GM23338 (cell line): Measurements from ENCODE around the gene EFCC1. TPM values are rescaled to one million over a fixed set of nuclear protein-coding genes. Genes with fewer than 3 reads are reported as not detected.

Source experiments
- ATAC-seq: fragments of 200-7000 bp; cut with Tn5 transposase; 3 replicates; pipeline ENCODE4 v1.9.1; 2020
- DNase-seq: peaks from one replicate; pipeline ENCODE4 v3.0.0-alpha.2; 2015; ENCODE audit warnings: low spot score
- H2AFZ ChIP-seq: fragments of 200-600 bp; sonication (generic); 2 replicates; pipeline ENCODE4 v1.8.0; 2016; ENCODE audit warnings: antibody characterized with exemption, mild to moderate bottlenecking, moderate library complexity
- H3F3A ChIP-seq: fragments of 200-600 bp; sonication (generic); replicated peaks from 2 replicates; pipeline ENCODE4 v1.8.0; 2017; ENCODE audit warnings: antibody characterized with exemption, mixed run types, low read depth
- H3K27ac ChIP-seq: fragments of 200-600 bp; sonication (generic); 2 replicates; pipeline ENCODE4 v1.6.1; 2016; ENCODE audit warnings: low read depth
- H3K27me3 ChIP-seq: fragments of 200-600 bp; sonication (generic); 2 replicates; pipeline ENCODE4 v1.8.0; 2016; ENCODE audit warnings: mild to moderate bottlenecking, mixed run types, moderate library complexity; ENCODE audit not compliant: insufficient read depth
- H3K36me3 ChIP-seq: fragments of 200-600 bp; sonication (generic); 2 replicates; pipeline ENCODE4 v1.8.0; 2016; ENCODE audit warnings: mild to moderate bottlenecking; ENCODE audit not compliant: insufficient read depth
- H3K4me1 ChIP-seq: fragments of 200-600 bp; sonication (generic); 2 replicates; pipeline ENCODE4 v1.8.0; 2016; ENCODE audit warnings: mild to moderate bottlenecking, moderate library complexity; ENCODE audit not compliant: insufficient read depth
- H3K4me2 ChIP-seq: fragments of 200-600 bp; sonication (generic); 2 replicates; pipeline ENCODE4 v1.7.1; 2017; ENCODE audit warnings: mixed run types
- H3K4me3 ChIP-seq: fragments of 200-600 bp; sonication (generic); 2 replicates; pipeline ENCODE4 v1.6.1; 2016; ENCODE audit warnings: mixed run types
- H3K79me2 ChIP-seq: fragments of 200-600 bp; sonication (generic); replicated peaks from 2 replicates; pipeline ENCODE4 v1.8.0; 2017; ENCODE audit warnings: mild to moderate bottlenecking; ENCODE audit not compliant: insufficient read depth
- H3K9me2 ChIP-seq: fragments of 200-600 bp; sonication (generic); 2 replicates; pipeline ENCODE4 v1.8.0; 2017; ENCODE audit not compliant: insufficient read depth
- H4K20me1 ChIP-seq: fragments of 200-600 bp; sonication (generic); replicated peaks from 2 replicates; pipeline ENCODE4 v1.8.0; 2017; ENCODE audit warnings: mild to moderate bottlenecking; ENCODE audit not compliant: insufficient read depth
- H3K27ac Mint-ChIP-seq: 2 replicates; pipeline ENCODE4 v1.8.0; 2020; ENCODE audit warnings: inconsistent platforms, mild to moderate bottlenecking, moderate library complexity, mixed read lengths
- H3K27me3 Mint-ChIP-seq: 3 replicates; pipeline ENCODE4 v1.8.0; 2022; ENCODE audit warnings: low read depth, mild to moderate bottlenecking, moderate library complexity, mixed read lengths, inconsistent platforms; ENCODE audit not compliant: insufficient read depth, poor library complexity
- H3K36me3 Mint-ChIP-seq: 3 replicates; pipeline ENCODE4 v1.8.0; 2021; ENCODE audit warnings: low read depth, mild to moderate bottlenecking, inconsistent platforms, moderate library complexity, mixed read lengths
- H3K4me1 Mint-ChIP-seq: 3 replicates; pipeline ENCODE4 v1.8.0; 2020; ENCODE audit warnings: mild to moderate bottlenecking, inconsistent platforms, mixed read lengths
- H3K4me3 Mint-ChIP-seq: 3 replicates; pipeline ENCODE4 v1.8.0; 2021; ENCODE audit warnings: moderate library complexity, mild to moderate bottlenecking, inconsistent platforms, mixed read lengths
- H3K9me3 Mint-ChIP-seq: 3 replicates; pipeline ENCODE4 v1.8.0; 2020; ENCODE audit warnings: moderate library complexity, mild to moderate bottlenecking, inconsistent platforms, mixed read lengths
- CREB1 ChIP-seq: fragments of 250-450 bp; sonication (Bioruptor Pico); IDR thresholded peaks from 2 replicates; pipeline ENCODE4 v1.5.0; 2020; ENCODE audit warnings: low read depth, mild to moderate bottlenecking, moderate library complexity
- ETS1 ChIP-seq: IDR thresholded peaks from 2 replicates; pipeline ENCODE4 v1.6.1; 2016; ENCODE audit warnings: antibody characterized with exemption
- EZH2 ChIP-seq: fragments of 200-600 bp; sonication (generic); IDR thresholded peaks from one replicate; pipeline ENCODE4 v1.8.0; 2017; ENCODE audit warnings: antibody characterized with exemption, mild to moderate bottlenecking, low read depth; ENCODE audit not compliant: unreplicated experiment
- JUNB ChIP-seq: IDR thresholded peaks from one replicate; pipeline ENCODE4 v1.6.1; 2016; ENCODE audit warnings: antibody characterized with exemption; ENCODE audit not compliant: unreplicated experiment
- NANOG ChIP-seq: IDR thresholded peaks from 2 replicates; pipeline ENCODE4 v1.6.1; 2016; ENCODE audit warnings: antibody characterized with exemption, borderline replicate concordance
- POLR2AphosphoS5 ChIP-seq: IDR thresholded peaks from 2 replicates; pipeline ENCODE4 v1.6.1; 2016; ENCODE audit warnings: antibody characterized with exemption, low read depth
- ZNF114 ChIP-seq: fragments of 250-450 bp; sonication (Bioruptor Pico); IDR thresholded peaks from 2 replicates; pipeline ENCODE4 v1.5.0; 2020; ENCODE audit warnings: mild to moderate bottlenecking, moderate library complexity
- ZNF331 ChIP-seq: fragments of 250-450 bp; sonication (Bioruptor Pico); IDR thresholded peaks from 2 replicates; pipeline ENCODE4 v1.5.0; 2020; ENCODE audit warnings: low read depth, mild to moderate bottlenecking, moderate library complexity
- ZNF462 ChIP-seq: fragments of 250-450 bp; sonication (Bioruptor Pico); IDR thresholded peaks from 2 replicates; pipeline ENCODE4 v1.5.0; 2020; ENCODE audit warnings: mild to moderate bottlenecking, moderate library complexity
- polyA plus RNA-seq: library from polyadenylated mRNA; unstranded; fragments of >200 nt; fragmentation: Nextera tagmentation; extraction: Ambion mirVana; gene quantifications from 2 replicates; pipeline ENCODE4 v1.2.1, GENCODE V29; 2016
- total RNA-seq: library from RNA; depleted of rRNA; stranded (reverse); fragments of >200 nt; shearing (Covaris generic); gene quantifications from 2 replicates; pipeline ENCODE4 v1.2.3, GENCODE V29; 2014

Gene EFCC1
- total and polyA plus RNA-seq, 2 experiments from 2014 or later, result not detected

- no peaks in the 10 kb centered on the region for H3K36me3 ChIP-seq
- H3K4me2 ChIP-seq, result no peak overlapping the region
- no peaks in the 10 kb centered on the region for H3K4me1 ChIP-seq
- no peak overlapping the region for H3K4me3 Mint-ChIP-seq
- no peak overlapping the region for H3K27ac Mint-ChIP-seq
- no peaks in the 10 kb centered on the region for H3K36me3 Mint-ChIP-seq
- no peak for TF ChIP-seq NANOG
- TF ChIP-seq JUNB, result no peak
- no peaks in the 10 kb centered on the region for H3K4me1 Mint-ChIP-seq
- H3K9me3 Mint-ChIP-seq, result no peaks in the 10 kb centered on the region; the same call in 2 of the 3 replicates
- H4K20me1 ChIP-seq, result no peaks in the 10 kb centered on the region
- ATAC-seq, result no peak
- no peaks in the 10 kb centered on the region for H3K9me2 ChIP-seq
- DNase-seq, result no peak
- no peaks in the 10 kb centered on the region for H3F3A ChIP-seq
- H3K27me3 ChIP-seq, result no peaks in the 10 kb centered on the region
- no peak overlapping the region for H3K27ac ChIP-seq
- H3K79me2 ChIP-seq, result no peaks in the 10 kb centered on the region
- no peak overlapping the region for H2AFZ ChIP-seq
- H3K4me3 ChIP-seq, result no peak overlapping the region
- H3K27me3 Mint-ChIP-seq, result peaks cover 3% of the 10 kb centered on the region
Observed at GRCh38 chr3:128975276-128975675, 25.8 kb upstream of the EFCC1 start.

GRCh38 chr3:128983293-128984069, 17.6 kb upstream of the EFCC1 start:
- Histone ChIP-seq H3F3A (no peaks in the 10 kb centered on the region), H3K9me2 (no peaks in the 10 kb centered on the region), H3K79me2 (no peaks in the 10 kb centered on the region), H3K27me3 (no peaks in the 10 kb centered on the region), H3K4me2 (no peak overlapping the region), H3K36me3 (no peaks in the 10 kb centered on the region), H3K4me1 (no peaks in the 10 kb centered on the region), H3K4me3 (no peak overlapping the region), H4K20me1 (no peaks in the 10 kb centered on the region), H2AFZ (no peak overlapping the region), H3K27ac (no peak overlapping the region)
- Mint-ChIP-seq H3K27me3 (no peaks in the 10 kb centered on the region), H3K4me1 (peaks cover 9% of the 10 kb centered on the region), H3K27ac (no peak overlapping the region), H3K4me3 (no peak overlapping the region), H3K9me3 (no peaks in the 10 kb centered on the region), H3K36me3 (no peaks in the 10 kb centered on the region)
- DNase-seq (no peak), ATAC-seq (peak; percentile 58)
- no peak for TF ChIP-seq ETS1
- TF ChIP-seq EZH2, result no peak
- no peak for TF ChIP-seq CREB1 (CRISPR knock-in tag)
- TF ChIP-seq ZNF331, result no peak
- no peak for TF ChIP-seq ZNF114 (CRISPR knock-in tag)
- TF ChIP-seq POLR2AphosphoS5, result no peak

GRCh38 chr3:128984596-128984995, 16.5 kb upstream of the EFCC1 start:
- no peak overlapping the region for H3K4me3 Mint-ChIP-seq
- no peaks in the 10 kb centered on the region for H3K27me3 Mint-ChIP-seq
- H3K4me1 ChIP-seq, result no peaks in the 10 kb centered on the region
- H3K9me2 ChIP-seq, result no peaks in the 10 kb centered on the region
- peaks cover 9% of the 10 kb centered on the region for H3K4me1 Mint-ChIP-seq
- no peak for ATAC-seq
- H3K27ac ChIP-seq, result no peak overlapping the region
- H2AFZ ChIP-seq, result no peak overlapping the region
- no peaks in the 10 kb centered on the region for H3K36me3 Mint-ChIP-seq
- no peak overlapping the region for H3K4me2 ChIP-seq
- H3K27ac Mint-ChIP-seq, result no peak overlapping the region
- H3K79me2 ChIP-seq, result no peaks in the 10 kb centered on the region
- no peak for DNase-seq
- H3K36me3 ChIP-seq, result no peaks in the 10 kb centered on the region
- no peaks in the 10 kb centered on the region for H4K20me1 ChIP-seq
- H3K9me3 Mint-ChIP-seq, result no peaks in the 10 kb centered on the region
- H3F3A ChIP-seq, result no peaks in the 10 kb centered on the region
- H3K27me3 ChIP-seq, result no peaks in the 10 kb centered on the region
- H3K4me3 ChIP-seq, result no peak overlapping the region
- TF ChIP-seq NANOG (no peak), EZH2 (no peak), POLR2AphosphoS5 (no peak), ZNF462 (CRISPR knock-in tag) (no peak), JUNB (no peak), ZNF331 (no peak)
